HepG2 (cell line): ENCODE data around the gene ARAP1. TPM values are rescaled to one million over a fixed set of nuclear protein-coding genes. Genes with fewer than 3 reads are reported as not detected.

ENCODE experiments used
- ATAC-seq: fragments of 200-7000 bp; cut with Tn5 transposase; 3 replicates; pipeline ENCODE4 v1.9.1; 2020; ENCODE audit warnings: mild to moderate bottlenecking, moderate library complexity
- BruUV-seq: library from RNA; stranded (reverse); fragments of 400-500 nt; replicated peaks from 2 replicates; lab custom pipeline; 2021; lab: Mats Ljungman, UMichigan
- CTCF ChIA-PET: fragments of 300-600 bp; formaldehyde crosslinking; extraction: SDS; loops from one replicate; lab custom pipeline; 2021; ENCODE audit warnings: low total read pairs, inconsistent platforms, low intra/inter-chr PET ratio; lab: Yijun Ruan, JAX
- POLR2A ChIA-PET: fragments of 350-600 bp; sonication (Branson Sonifier 250); formaldehyde crosslinking; loops from one replicate; lab custom pipeline; 2020; ENCODE audit warnings: antibody characterized with exemption, inconsistent platforms; lab: Yijun Ruan, JAX
- DNase-seq: peaks from one replicate; pipeline ENCODE4 v3.0.0-alpha.2; 2015; ENCODE audit warnings: low spot score
- FAIRE-seq: peaks from 3 replicates; lab custom pipeline; 2011; peaks lifted over from hg19 to GRCh38; lab: Jason Lieb, UNC
- H2AFZ ChIP-seq: one replicate; pipeline ENCODE4 v1.6.1; 2011; ENCODE audit warnings: low read length, inconsistent platforms
- H3K27ac ChIP-seq: fragments of 300-600 bp; 3 replicates; pipeline ENCODE4 v1.8.0; 2011; ENCODE audit warnings: mixed run types, mild to moderate bottlenecking, mixed read lengths, low read length, inconsistent platforms; ENCODE audit not compliant: insufficient read depth; ENCODE audit errors: extremely low read length
- H3K27me3 ChIP-seq, 2 experiments: fragments of 200-600 bp in 1 of 2; 2 replicates in 1 of 2; 3 replicates in 1 of 2; pipeline versions ENCODE4 v1.6.0 to v1.8.0; 2011; ENCODE audit warnings: low read length in 2 of 2, mild to moderate bottlenecking in 2 of 2, moderate library complexity in 2 of 2, inconsistent platforms in 1 of 2; ENCODE audit not compliant: insufficient read depth in 2 of 2, control insufficient read depth in 1 of 2
- H3K36me3 ChIP-seq, 2 experiments: fragments of 200-600 bp in 1 of 2; replicated peaks in 1 of 2; 2 replicates in 1 of 2; 3 replicates in 1 of 2; pipeline versions ENCODE4 v1.5.1 to v1.8.0; 2011; ENCODE audit warnings: low read length in 2 of 2, inconsistent platforms in 1 of 2; ENCODE audit not compliant: insufficient read depth in 2 of 2, control insufficient read depth in 1 of 2
- H3K4me1 ChIP-seq: 2 replicates; pipeline ENCODE4 v1.5.1; 2012; ENCODE audit warnings: low read length, inconsistent platforms; ENCODE audit not compliant: insufficient read depth
- H3K4me2 ChIP-seq: 2 replicates; pipeline ENCODE4 v1.6.0; 2011; ENCODE audit warnings: low read depth, low read length, inconsistent platforms
- H3K4me3 ChIP-seq, 3 experiments: fragments of 200-600 bp in 1 of 3; sonication (generic), shearing (Covaris generic) in 1 of 3; replicated peaks in 1 of 3; 2 replicates each; pipeline ENCODE4 v1.5.1; 2011 to 2016; ENCODE audit warnings: low read length in 3 of 3, inconsistent platforms in 2 of 3, low read depth in 2 of 3, mild to moderate bottlenecking in 2 of 3, control low read depth in 1 of 3, mixed read lengths in 1 of 3; ENCODE audit not compliant: insufficient read depth in 1 of 3
- H3K79me2 ChIP-seq: one replicate; pipeline ENCODE4 v1.6.1; 2011; ENCODE audit warnings: low read length, inconsistent platforms; ENCODE audit not compliant: insufficient read depth
- H3K9ac ChIP-seq: 2 replicates; pipeline ENCODE4 v1.6.0; 2011; ENCODE audit warnings: mild to moderate bottlenecking, low read depth, low read length, inconsistent platforms; ENCODE audit not compliant: insufficient read depth
- H3K9me3 ChIP-seq: 2 replicates; pipeline ENCODE4 v1.5.1; 2012; ENCODE audit warnings: mild to moderate bottlenecking, low read length
- H4K20me1 ChIP-seq: 2 replicates; pipeline ENCODE4 v1.6.0; 2011; ENCODE audit warnings: inconsistent platforms, mild to moderate bottlenecking, low read length, moderate library complexity; ENCODE audit not compliant: insufficient read depth
- FOXM1 ChIP-seq: sonication (generic); formaldehyde crosslinking; IDR thresholded peaks from 2 replicates; pipeline ENCODE4 v1.5.0; 2020; ENCODE audit warnings: missing genetic modification reagents
- GLI4 ChIP-seq: sonication (generic); formaldehyde crosslinking; IDR thresholded peaks from 2 replicates; pipeline ENCODE4 v1.5.1; 2020; ENCODE audit warnings: missing genetic modification reagents, mild to moderate bottlenecking, moderate library complexity, borderline replicate concordance
- POLR2A ChIP-seq, 2 experiments: IDR thresholded peaks; 2 replicates each; pipeline ENCODE4 v1.6.1; 2011; ENCODE audit warnings: low read depth in 2 of 2, low read length in 2 of 2, mild to moderate bottlenecking in 1 of 2, moderate library complexity in 1 of 2; ENCODE audit not compliant: insufficient read depth in 1 of 2
- PRPF4 ChIP-seq: fragments of 200-400 bp; formaldehyde crosslinking; IDR thresholded peaks from 2 replicates; pipeline ENCODE4 v1.6.1; 2016; ENCODE audit warnings: low read length, low read depth; ENCODE audit not compliant: poor library complexity, severe bottlenecking
- SNAPC2 ChIP-seq: sonication (generic); formaldehyde crosslinking; IDR thresholded peaks from 2 replicates; pipeline ENCODE4 v1.8.1; 2022; ENCODE audit warnings: mild to moderate bottlenecking, missing genetic modification reagents
- ZNF513 ChIP-seq: sonication (generic); formaldehyde crosslinking; conservative IDR thresholded peaks from 2 replicates; pipeline ENCODE4 v1.5.0; 2020; ENCODE audit warnings: missing genetic modification reagents
- ZNF7 ChIP-seq: IDR thresholded peaks from 2 replicates; pipeline ENCODE4 v1.6.1; 2016; ENCODE audit warnings: missing biosample characterization, missing genetic modification reagents
- WGBS: methylation state at CpG from one replicate; pipeline ENCODE4 v1.1.6; 2017; ENCODE audit warnings: low lambda C conversion rate; 5-methylcytosine and 5-hydroxymethylcytosine counted together
- in situ Hi-C: cut with HindIII; loops from 2 replicates; pipeline ENCODE4 v1.10.0; 2017; ENCODE audit warnings: low pct_unique_long_range_greater_than_20kb; ENCODE audit not compliant: extremely low pct_ligation_motif_present
- intact Hi-C: fragments of 100-400 bp; cut with micrococcal nuclease; formaldehyde crosslinking; loops from one replicate; pipeline ENCODE4 v1.10.0; 2022; ENCODE audit not compliant: unreplicated experiment
- polyA plus RNA-seq, 8 experiments: library from polyadenylated mRNA; depleted of rRNA in 3 of 8; stranded (reverse) in 7 of 8; unstranded in 1 of 8; fragments of >200 nt; fragmentation: Illumina TruSeq in 4 of 8; extraction: Trizol in 4 of 8; gene quantifications; 2 replicates each; pipeline versions ENCODE4 v1.2.1 to v1.2.3, GENCODE V29; 2011 to 2016; ENCODE audit warnings: low read depth in 4 of 8, missing spikeins in 1 of 8, mixed read lengths in 1 of 8; ENCODE audit not compliant: insufficient read depth in 1 of 8
- total RNA-seq, 5 experiments: library from RNA; depleted of rRNA; stranded (reverse); fragments of >200 nt; fragmentation: Illumina TruSeq; extraction: Trizol; gene quantifications; 2 replicates each; pipeline ENCODE4 v1.2.3, GENCODE V29; 2016; ENCODE audit warnings: low read depth in 1 of 5
- TF ChIP-seq, protein P1 (sequence below): sonication (generic); formaldehyde crosslinking; IDR thresholded peaks from 2 replicates; pipeline ENCODE4 v1.8.1; 2023; ENCODE audit warnings: mild to moderate bottlenecking, missing genetic modification reagents
- TF ChIP-seq, protein P2 (sequence below): sonication (generic); formaldehyde crosslinking; IDR thresholded peaks from 2 replicates; pipeline ENCODE4 v1.5.1; 2020; ENCODE audit warnings: missing genetic modification reagents, mild to moderate bottlenecking, borderline replicate concordance
- TF ChIP-seq, protein P3 (sequence below): sonication (generic); formaldehyde crosslinking; conservative IDR thresholded peaks from 2 replicates; pipeline ENCODE4 v1.4.0; 2020; ENCODE audit warnings: missing genetic modification reagents

The ARAP1 gene
- total and polyA plus RNA-seq, 2 of the 13 experiments (the other 11 are each of a cell fraction or from before 2014, with no cell fraction given), result 43.2 to 55.5 TPM

DNA sequence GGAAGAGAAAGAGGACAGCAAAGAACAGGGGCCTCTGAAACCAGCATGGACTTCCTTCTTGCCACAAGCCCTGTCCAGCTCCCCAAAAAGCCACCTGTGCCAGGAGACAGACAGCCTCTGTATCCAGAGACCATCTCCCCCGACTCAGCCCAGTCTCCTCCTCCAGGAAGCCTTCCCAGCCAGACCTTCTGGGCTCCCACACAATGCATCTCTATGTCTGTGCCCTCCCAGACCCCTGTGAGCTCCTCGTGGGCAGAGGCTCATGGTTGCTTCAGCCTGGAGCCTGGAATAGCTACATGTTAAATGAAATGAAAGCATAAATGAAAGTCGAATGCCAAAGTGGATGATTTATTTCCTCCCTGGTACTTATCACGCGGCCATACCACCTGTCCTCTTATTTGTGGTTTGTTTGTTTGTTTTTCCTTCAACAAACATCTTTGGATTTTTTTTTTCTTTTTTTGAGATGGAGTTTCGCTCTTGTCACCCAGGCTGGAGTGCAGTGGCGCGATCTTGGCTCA is 7.3 kb upstream of the ARAP1 start:
- H3K4me1 ChIP-seq, result peaks cover 10% of the 10 kb centered on the region; the same call in 1 of the 2 replicates
- no peak for TF ChIP-seq SNAPC2 (CRISPR knock-in tag)
- no peak for TF ChIP-seq FOXM1 (CRISPR knock-in tag)
- TF ChIP-seq GLI4, result no peak
- TF ChIP-seq, protein P1, sequence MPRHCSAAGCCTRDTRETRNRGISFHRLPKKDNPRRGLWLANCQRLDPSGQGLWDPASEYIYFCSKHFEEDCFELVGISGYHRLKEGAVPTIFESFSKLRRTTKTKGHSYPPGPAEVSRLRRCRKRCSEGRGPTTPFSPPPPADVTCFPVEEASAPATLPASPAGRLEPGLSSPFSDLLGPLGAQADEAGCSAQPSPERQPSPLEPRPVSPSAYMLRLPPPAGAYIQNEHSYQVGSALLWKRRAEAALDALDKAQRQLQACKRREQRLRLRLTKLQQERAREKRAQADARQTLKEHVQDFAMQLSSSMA (CRISPR knock-in tag), result no peak
- no peak for TF ChIP-seq ZNF513
- TF ChIP-seq, protein P2, sequence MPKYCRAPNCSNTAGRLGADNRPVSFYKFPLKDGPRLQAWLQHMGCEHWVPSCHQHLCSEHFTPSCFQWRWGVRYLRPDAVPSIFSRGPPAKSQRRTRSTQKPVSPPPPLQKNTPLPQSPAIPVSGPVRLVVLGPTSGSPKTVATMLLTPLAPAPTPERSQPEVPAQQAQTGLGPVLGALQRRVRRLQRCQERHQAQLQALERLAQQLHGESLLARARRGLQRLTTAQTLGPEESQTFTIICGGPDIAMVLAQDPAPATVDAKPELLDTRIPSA (CRISPR knock-in tag), result no peak
- TF ChIP-seq ZNF7 (CRISPR knock-in tag), result no peak
- TF ChIP-seq, protein P3, sequence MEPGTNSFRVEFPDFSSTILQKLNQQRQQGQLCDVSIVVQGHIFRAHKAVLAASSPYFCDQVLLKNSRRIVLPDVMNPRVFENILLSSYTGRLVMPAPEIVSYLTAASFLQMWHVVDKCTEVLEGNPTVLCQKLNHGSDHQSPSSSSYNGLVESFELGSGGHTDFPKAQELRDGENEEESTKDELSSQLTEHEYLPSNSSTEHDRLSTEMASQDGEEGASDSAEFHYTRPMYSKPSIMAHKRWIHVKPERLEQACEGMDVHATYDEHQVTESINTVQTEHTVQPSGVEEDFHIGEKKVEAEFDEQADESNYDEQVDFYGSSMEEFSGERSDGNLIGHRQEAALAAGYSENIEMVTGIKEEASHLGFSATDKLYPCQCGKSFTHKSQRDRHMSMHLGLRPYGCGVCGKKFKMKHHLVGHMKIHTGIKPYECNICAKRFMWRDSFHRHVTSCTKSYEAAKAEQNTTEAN (CRISPR knock-in tag), result no peak
- no peak for TF ChIP-seq PRPF4
- TF ChIP-seq POLR2A (IDR thresholded peaks at IDR 0.05; ENCODE audit: insufficient read depth in 1 of 2, low read depth in 2 of 2, low read length in 2 of 2), result no peak
- TF ChIP-seq, all 625 proteins: peak for 0
- H3K79me2 ChIP-seq, result peaks cover 31% of the 10 kb centered on the region
- no peaks in the 10 kb centered on the region for H3K9me3 ChIP-seq
- no peak overlapping the region for H2AFZ ChIP-seq
- ChIA-PET POLR2A (interaction anchor here (1.1 kb wide), 1 partner anchor 35 kb away, joined by 3 read pairs; the partner anchor contains the start of gene STARD10), CTCF (no interaction called here)
- no peak overlapping the region for H3K27ac ChIP-seq
- DNase-seq, result no peak
- no peak for FAIRE-seq
- H3K4me2 ChIP-seq, result no peak overlapping the region
- WGBS, result 96% methylated on average over 8 of the region's 8 CpGs
- in situ Hi-C loops, result no loop called here
- no peaks in the 10 kb centered on the region for H3K27me3 ChIP-seq
- BruUV-seq, result no TSS peak
- H3K4me3 ChIP-seq, result no peak overlapping the region
- no peak overlapping the region for H3K9ac ChIP-seq
- H3K36me3 ChIP-seq, result peaks cover 37 to 66% of the 10 kb centered on the region in 2 experiments
- 0 out of 2 replicates have a peak, but pooled peaks cover 3% of the 10 kb centered on the region for H4K20me1 ChIP-seq
- no peak for ATAC-seq
- intact Hi-C loops, result no loop called here
